Endothelial cell of umbilical vein (primary cell): Measurements from ENCODE around the gene LRRC59. TPM values are rescaled to one million over a fixed set of nuclear protein-coding genes. Genes with fewer than 3 reads are reported as not detected.

Source experiments
- BruUV-seq: library from RNA; stranded (reverse); fragments of 400-500 nt; replicated peaks from 2 replicates; lab custom pipeline; 2021; lab: Mats Ljungman, UMichigan
- CTCF ChIA-PET: fragments of 300-600, 350-600 bp; sonication (Branson Sonifier 250); formaldehyde crosslinking; loops from one replicate; lab custom pipeline; 2021; ENCODE audit warnings: antibody characterized with exemption, inconsistent platforms; lab: Charles Lee
- POLR2A ChIA-PET: fragments of 300-600, 350-600 bp; sonication (Branson Sonifier 250); formaldehyde crosslinking; loops from one replicate; lab custom pipeline; 2021; ENCODE audit warnings: antibody characterized with exemption, inconsistent platforms; lab: Charles Lee
- DNase-seq: peaks from one replicate; pipeline ENCODE4 v3.0.0-alpha.2; 2011; ENCODE audit warnings: low read depth, low spot score
- FAIRE-seq: peaks from 2 replicates; lab custom pipeline; 2011; peaks lifted over from hg19 to GRCh38; lab: Jason Lieb, UNC
- H2AFZ ChIP-seq: 2 replicates; pipeline ENCODE4 v1.6.0; 2012; ENCODE audit warnings: low read depth, low read length, control low read depth, inconsistent platforms
- H3K27ac ChIP-seq: 2 replicates; pipeline ENCODE4 v1.5.1; 2011; ENCODE audit warnings: low read depth, mild to moderate bottlenecking, control low read depth, low read length, moderate library complexity; ENCODE audit not compliant: insufficient read depth
- H3K27me3 ChIP-seq, 2 experiments: 2 replicates each; pipeline versions ENCODE4 v1.6.0 to v1.6.1; 2011; ENCODE audit warnings: low read length in 2 of 2, mixed read lengths in 1 of 2; ENCODE audit not compliant: control insufficient read depth in 2 of 2, insufficient read depth in 2 of 2
- H3K36me3 ChIP-seq, 2 experiments: 2 replicates in 1 of 2; 3 replicates in 1 of 2; pipeline ENCODE4 v1.5.1; 2011; ENCODE audit warnings: low read length in 2 of 2, mild to moderate bottlenecking in 1 of 2, moderate library complexity in 1 of 2; ENCODE audit not compliant: control insufficient read depth in 2 of 2, insufficient read depth in 2 of 2; ENCODE audit errors: extremely low read depth in 1 of 2
- H3K4me1 ChIP-seq: 3 replicates; pipeline ENCODE4 v1.5.1; 2011; ENCODE audit warnings: mild to moderate bottlenecking, low read length; ENCODE audit not compliant: control insufficient read depth, insufficient read depth; ENCODE audit errors: extremely low read depth
- H3K4me2 ChIP-seq: 2 replicates; pipeline ENCODE4 v1.6.1; 2011; ENCODE audit warnings: low read length, control low read depth, mixed read lengths; ENCODE audit not compliant: insufficient read depth
- H3K4me3 ChIP-seq, 3 experiments: fragments of 200-600 bp in 1 of 3; sonication (generic), shearing (Covaris generic) in 1 of 3; replicated peaks in 1 of 3; 2 replicates each; pipeline ENCODE4 v1.5.1; 2011 to 2016; ENCODE audit warnings: control low read depth in 3 of 3, low read length in 3 of 3, mild to moderate bottlenecking in 2 of 3, inconsistent platforms in 1 of 3, low read depth in 1 of 3, moderate library complexity in 1 of 3; ENCODE audit not compliant: insufficient read depth in 1 of 3
- H3K79me2 ChIP-seq: 2 replicates; pipeline ENCODE4 v1.6.0; 2012; ENCODE audit warnings: low read length, inconsistent platforms; ENCODE audit not compliant: control insufficient read depth, insufficient read depth
- H3K9ac ChIP-seq: replicated peaks from 2 replicates; pipeline ENCODE3; 2011; ENCODE audit warnings: low read length, control low read depth; ENCODE audit not compliant: insufficient read depth; ENCODE audit errors: extremely low read depth
- H3K9me1 ChIP-seq: replicated peaks from 3 replicates; pipeline ENCODE4 v1.6.0; 2011; ENCODE audit warnings: mild to moderate bottlenecking, low read length; ENCODE audit not compliant: control insufficient read depth, insufficient read depth; ENCODE audit errors: extremely low read depth
- H3K9me3 ChIP-seq: replicated peaks from 2 replicates; pipeline ENCODE4 v1.5.1; 2012; ENCODE audit warnings: low read length, inconsistent platforms; ENCODE audit not compliant: control insufficient read depth, insufficient read depth
- H4K20me1 ChIP-seq: replicated peaks from 2 replicates; pipeline ENCODE3; 2011; ENCODE audit warnings: mild to moderate bottlenecking, low read length; ENCODE audit not compliant: control insufficient read depth, insufficient read depth; ENCODE audit errors: extremely low read depth
- EZH2 ChIP-seq: IDR thresholded peaks from 2 replicates; pipeline ENCODE4 v1.6.1; 2012; ENCODE audit warnings: borderline replicate concordance, low read depth, mild to moderate bottlenecking, moderate library complexity, low read length, inconsistent platforms; ENCODE audit not compliant: severe bottlenecking
- FOS ChIP-seq: IDR thresholded peaks from 2 replicates; pipeline ENCODE4 v1.6.1; 2011; ENCODE audit warnings: mild to moderate bottlenecking, low read length, moderate library complexity, borderline replicate concordance; ENCODE audit not compliant: insufficient read depth
- GATA2 ChIP-seq: IDR thresholded peaks from 2 replicates; pipeline ENCODE4 v1.7.0; 2011; ENCODE audit warnings: low read depth, mild to moderate bottlenecking, moderate library complexity, mixed read lengths, low read length; ENCODE audit not compliant: insufficient read length, insufficient read depth
- JUN ChIP-seq: IDR thresholded peaks from 2 replicates; pipeline ENCODE4 v1.6.1; 2011; ENCODE audit warnings: borderline replicate concordance, low read depth; ENCODE audit not compliant: insufficient read length, insufficient read depth
- MYC ChIP-seq: IDR thresholded peaks from one replicate; pipeline ENCODE4 v1.6.1; 2011; ENCODE audit warnings: mild to moderate bottlenecking, low read depth, low read length
- POLR2A ChIP-seq: IDR thresholded peaks from 2 replicates; pipeline ENCODE4 v1.6.1; 2012; ENCODE audit warnings: low read depth, mild to moderate bottlenecking, control low read depth, low read length
- POLR2AphosphoS5 ChIP-seq: IDR thresholded peaks from 2 replicates; pipeline ENCODE4 v1.6.1; 2012; ENCODE audit warnings: low read depth, mild to moderate bottlenecking, control low read depth, low read length, moderate library complexity; ENCODE audit not compliant: insufficient read depth
- dilution Hi-C: fragments of 300-500 bp; cut with MboI; formaldehyde crosslinking; loops from one replicate; pipeline ENCODE4 v1.15.0; 2019; ENCODE audit warnings: low sequenced_read_pairs; ENCODE audit not compliant: extremely low pct_ligation_motif_present
- intact Hi-C: fragments of 100-400 bp; cut with micrococcal nuclease; formaldehyde crosslinking; loops from one replicate; pipeline ENCODE4 v1.10.0; 2022
- polyA plus RNA-seq, 4 experiments: library from polyadenylated mRNA; depleted of rRNA in 3 of 4; stranded (reverse) in 3 of 4; unstranded in 1 of 4; fragments of >200 nt; gene quantifications; 2 replicates each; pipeline versions ENCODE4 v1.2.1 to v1.2.3, GENCODE V29; 2011 to 2012; ENCODE audit warnings: missing spikeins in 1 of 4
- total RNA-seq: library from RNA; stranded (reverse); gene quantifications from 2 replicates; pipeline ENCODE4 v1.2.3, GENCODE V29; 2021
- TF ChIP-seq, protein P1 (sequence below): IDR thresholded peaks from 2 replicates; pipeline ENCODE4 v1.6.1; 2011; ENCODE audit not compliant: insufficient read depth, insufficient read length
- TF ChIP-seq, protein P2 (sequence below), 2 donors: IDR thresholded peaks; 1 replicate in 1 of 2; 2 replicates in 1 of 2; pipeline ENCODE4 v1.5.1; 2011; ENCODE audit warnings: low read length in 2 of 2, mild to moderate bottlenecking in 2 of 2, moderate library complexity in 2 of 2, control low read depth in 1 of 2, inconsistent platforms in 1 of 2, low read depth in 1 of 2; ENCODE audit not compliant: insufficient read depth in 1 of 2; ENCODE audit errors: extremely low read depth in 1 of 2

LRRC59 gene
- total and polyA plus RNA-seq, 2 donors (not counting 3 experiments of a cell fraction or from before 2014, with no cell fraction given), result 93.9 to 183 TPM

DNA sequence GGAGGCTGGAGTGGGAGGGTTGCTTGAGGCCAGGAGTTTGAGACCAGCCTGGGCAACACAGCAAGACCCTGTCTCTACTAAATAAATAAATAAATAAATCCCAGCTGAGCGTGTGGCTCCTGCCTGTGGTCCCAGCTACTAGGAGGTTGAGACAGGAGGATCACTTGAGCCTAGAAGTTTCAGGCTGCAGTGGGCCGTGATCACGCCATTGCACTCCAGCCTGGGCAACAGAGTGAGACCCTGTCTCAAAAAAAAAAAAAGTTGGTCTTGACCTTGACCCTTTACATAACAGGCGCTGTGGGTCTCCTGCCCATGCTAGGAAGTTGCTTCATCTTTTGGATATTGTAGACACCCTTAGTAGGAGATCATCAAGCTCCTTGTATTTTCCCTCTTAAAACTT is 40.1 kb upstream of the LRRC59 start:
- H3K9me3 ChIP-seq, result no peaks in the 10 kb centered on the region
- no TSS peak for BruUV-seq
- dilution Hi-C loops (no loop called here), intact Hi-C loops (no loop called here)
- H2AFZ ChIP-seq, result no peak overlapping the region
- no peak overlapping the region for H3K9ac ChIP-seq
- peaks cover 0 to 4% of the 10 kb centered on the region in 2 experiments for H3K36me3 ChIP-seq
- ChIA-PET CTCF (interaction anchor here (0.8 kb wide), 1 partner anchor 40 kb away, joined by 3 read pairs; the partner anchor contains the start of gene LRRC59), POLR2A (no interaction called here)
- H3K4me1 ChIP-seq, result no peaks in the 10 kb centered on the region
- no peaks in the 10 kb centered on the region for H3K79me2 ChIP-seq
- H3K4me2 ChIP-seq, result no peak overlapping the region
- H3K27ac ChIP-seq, result no peak overlapping the region
- no peak overlapping the region for H3K4me3 ChIP-seq
- TF ChIP-seq EZH2 (no peak), POLR2A (no peak), POLR2AphosphoS5 (no peak), FOS (no peak), JUN (no peak), GATA2 (no peak), MYC (no peak)
- TF ChIP-seq, protein P1, sequence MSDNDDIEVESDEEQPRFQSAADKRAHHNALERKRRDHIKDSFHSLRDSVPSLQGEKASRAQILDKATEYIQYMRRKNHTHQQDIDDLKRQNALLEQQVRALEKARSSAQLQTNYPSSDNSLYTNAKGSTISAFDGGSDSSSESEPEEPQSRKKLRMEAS, result no peak
- TF ChIP-seq, protein P2, sequence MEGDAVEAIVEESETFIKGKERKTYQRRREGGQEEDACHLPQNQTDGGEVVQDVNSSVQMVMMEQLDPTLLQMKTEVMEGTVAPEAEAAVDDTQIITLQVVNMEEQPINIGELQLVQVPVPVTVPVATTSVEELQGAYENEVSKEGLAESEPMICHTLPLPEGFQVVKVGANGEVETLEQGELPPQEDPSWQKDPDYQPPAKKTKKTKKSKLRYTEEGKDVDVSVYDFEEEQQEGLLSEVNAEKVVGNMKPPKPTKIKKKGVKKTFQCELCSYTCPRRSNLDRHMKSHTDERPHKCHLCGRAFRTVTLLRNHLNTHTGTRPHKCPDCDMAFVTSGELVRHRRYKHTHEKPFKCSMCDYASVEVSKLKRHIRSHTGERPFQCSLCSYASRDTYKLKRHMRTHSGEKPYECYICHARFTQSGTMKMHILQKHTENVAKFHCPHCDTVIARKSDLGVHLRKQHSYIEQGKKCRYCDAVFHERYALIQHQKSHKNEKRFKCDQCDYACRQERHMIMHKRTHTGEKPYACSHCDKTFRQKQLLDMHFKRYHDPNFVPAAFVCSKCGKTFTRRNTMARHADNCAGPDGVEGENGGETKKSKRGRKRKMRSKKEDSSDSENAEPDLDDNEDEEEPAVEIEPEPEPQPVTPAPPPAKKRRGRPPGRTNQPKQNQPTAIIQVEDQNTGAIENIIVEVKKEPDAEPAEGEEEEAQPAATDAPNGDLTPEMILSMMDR (IDR thresholded peaks at IDR 0.05; ENCODE audit: extremely low read depth in 1 of 2, insufficient read depth in 1 of 2, low read depth in 1 of 2, low read length in 2 of 2), result no peak
- no peak for DNase-seq
- no peak for FAIRE-seq
- no peaks in the 10 kb centered on the region for H3K27me3 ChIP-seq
- no peaks in the 10 kb centered on the region for H4K20me1 ChIP-seq
- no peaks in the 10 kb centered on the region for H3K9me1 ChIP-seq
